H1 (cell line): Measurements from ENCODE around the gene MOK.

Source experiments
- ATF3 ChIP-seq: IDR thresholded peaks from 2 replicates; pipeline ENCODE4 v1.6.1; 2011; ENCODE audit warnings: low read depth, mild to moderate bottlenecking, low read length; ENCODE audit not compliant: insufficient read depth
- BCL11A ChIP-seq, 2 experiments: IDR thresholded peaks; one replicate each; pipeline ENCODE4 v1.6.1; 2011; ENCODE audit warnings: low read depth in 2 of 2, low read length in 2 of 2, mild to moderate bottlenecking in 2 of 2
- CEBPB ChIP-seq: IDR thresholded peaks from 2 replicates; pipeline ENCODE4 v1.6.1; 2012; ENCODE audit warnings: low read depth, low read length
- CHD2 ChIP-seq: IDR thresholded peaks from 2 replicates; pipeline ENCODE4 v1.6.1; 2012; ENCODE audit warnings: low read length, improper control_type of control experiment
- CREB1 ChIP-seq: IDR thresholded peaks from 2 replicates; pipeline ENCODE4 v1.6.1; 2012; ENCODE audit warnings: inconsistent platforms
- CTCF ChIP-seq, 3 experiments: IDR thresholded peaks; 1 replicate in 2 of 3; 2 replicates in 1 of 3; pipeline versions ENCODE4 v1.5.1 to v1.6.1; 2011; ENCODE audit warnings: low read length in 3 of 3, mild to moderate bottlenecking in 3 of 3, inconsistent platforms in 2 of 3, low read depth in 1 of 3, moderate library complexity in 1 of 3; ENCODE audit not compliant: insufficient read depth in 1 of 3; ENCODE audit errors: control extremely low read depth in 1 of 3
- EP300 ChIP-seq, 2 experiments: IDR thresholded peaks; 1 replicate in 1 of 2; 2 replicates in 1 of 2; pipeline ENCODE4 v1.6.1; 2011 to 2012; ENCODE audit warnings: low read depth in 2 of 2, low read length in 2 of 2, mild to moderate bottlenecking in 2 of 2, borderline replicate concordance in 1 of 2, inconsistent platforms in 1 of 2, moderate library complexity in 1 of 2
- ZNF274 ChIP-seq: IDR thresholded peaks from 2 replicates; pipeline ENCODE4 v1.7.0; 2012; ENCODE audit warnings: low read length, borderline replicate concordance; ENCODE audit errors: extremely low read depth

- TF ChIP-seq CTCF (IDR thresholded peaks at IDR 0.05; ENCODE audit: control extremely low read depth in 1 of 3, insufficient read depth in 1 of 3, low read depth in 1 of 3, low read length in 3 of 3) (no peak), EP300 (IDR thresholded peaks at IDR 0.05; ENCODE audit: borderline replicate concordance in 1 of 2, low read depth in 2 of 2, low read length in 2 of 2) (no peak), BCL11A (IDR thresholded peaks at IDR 0.05; ENCODE audit: low read depth in 2 of 2, low read length in 2 of 2) (no peak), ZNF274 (no peak), CHD2 (no peak), CEBPB (no peak), CREB1 (no peak), ATF3 (no peak)
These were observed 12.5 kb downstream of the MOK start for GRCh38 chr14:102292441-102292840.
